Measurements from ENCODE around the gene PRR3. TPM values are rescaled to one million over a fixed set of nuclear protein-coding genes. Genes with fewer than 3 reads are reported as not detected.

The PRR3 gene
- total RNA-seq, 1 donor from 2014 or later = 11.0 TPM

GRCh38 chr6:30560930-30561329 lies 3.8 kb downstream of the PRR3 start:
- H3K27ac ChIP-seq (ENCODE audit: low read depth, low read length) = no peak overlapping the region
- no peak overlapping the region for H3K4me3 Mint-ChIP-seq (ENCODE audit: unreplicated experiment)
- TF ChIP-seq CTCF (IDR thresholded peaks at IDR 0.05; ENCODE audit: insufficient read depth, low read depth, low read length) (no peak), EZH2 (IDR thresholded peaks at IDR 0.05; ENCODE audit: insufficient read depth, low read length) (no peak)
- H2AFZ ChIP-seq (ENCODE audit: low read depth, low read length) = no peak overlapping the region
- H3K79me2 ChIP-seq (ENCODE audit: insufficient read depth, low read length) = peaks cover 29% of the 10 kb centered on the region
- H3K36me3 Mint-ChIP-seq (ENCODE audit: low read depth, unreplicated experiment) = peaks cover 11% of the 10 kb centered on the region
- DNase-seq (ENCODE audit: low read depth) (no peak), FAIRE-seq (no peak)
- H4K20me1 ChIP-seq (ENCODE audit: insufficient read depth, low read length) = peaks cover 16% of the 10 kb centered on the region
- peaks cover 12% of the 10 kb centered on the region for H3K36me3 ChIP-seq (ENCODE audit: insufficient read depth, low read length)
- peaks cover 9% of the 10 kb centered on the region for H3K4me1 ChIP-seq (ENCODE audit: insufficient read depth, low read length)
- no peaks in the 10 kb centered on the region for H3K27me3 ChIP-seq (ENCODE audit: insufficient read depth, low read length)
- peaks cover 6% of the 10 kb centered on the region for H3K4me1 Mint-ChIP-seq (ENCODE audit: low read depth, unreplicated experiment)
- no peak overlapping the region for H3K4me2 ChIP-seq (ENCODE audit: low read length)
- H3K9ac ChIP-seq (ENCODE audit: low read length) = no peak overlapping the region
- H3K4me3 ChIP-seq (ENCODE audit: insufficient read depth, low read depth, low read length) = no peak overlapping the region
- no peaks in the 10 kb centered on the region for H3K9me3 Mint-ChIP-seq (ENCODE audit: unreplicated experiment)
- no peaks in the 10 kb centered on the region for H3K27me3 Mint-ChIP-seq (ENCODE audit: low read depth, unreplicated experiment)
- H3K9me3 ChIP-seq (ENCODE audit: insufficient read depth, low read depth, low read length) = no peaks in the 10 kb centered on the region
- no peak overlapping the region for H3K27ac Mint-ChIP-seq (ENCODE audit: unreplicated experiment)

- DNase-seq (ENCODE audit: low read depth) (no peak), FAIRE-seq (no peak)
- H3K27me3 ChIP-seq (ENCODE audit: insufficient read depth, low read length) = no peaks in the 10 kb centered on the region
- Mint-ChIP-seq H3K36me3 (ENCODE audit: low read depth, unreplicated experiment) (peaks cover 11% of the 10 kb centered on the region), H3K4me1 (ENCODE audit: low read depth, unreplicated experiment) (peaks cover 4% of the 10 kb centered on the region), H3K4me3 (ENCODE audit: unreplicated experiment) (no peak overlapping the region), H3K9me3 (ENCODE audit: unreplicated experiment) (no peaks in the 10 kb centered on the region), H3K27ac (ENCODE audit: unreplicated experiment) (no peak overlapping the region), H3K27me3 (ENCODE audit: low read depth, unreplicated experiment) (no peaks in the 10 kb centered on the region)
- H3K9me3 ChIP-seq (ENCODE audit: insufficient read depth, low read depth, low read length) = no peaks in the 10 kb centered on the region
- H2AFZ ChIP-seq (ENCODE audit: low read depth, low read length) = no peak overlapping the region
- peaks cover 14% of the 10 kb centered on the region for H4K20me1 ChIP-seq (ENCODE audit: insufficient read depth, low read length)
- TF ChIP-seq EZH2 (IDR thresholded peaks at IDR 0.05; ENCODE audit: insufficient read depth, low read length) = no peak
- no peak for TF ChIP-seq CTCF (IDR thresholded peaks at IDR 0.05; ENCODE audit: insufficient read depth, low read depth, low read length)
- H3K27ac ChIP-seq (ENCODE audit: low read depth, low read length) = no peak overlapping the region
- no peak overlapping the region for H3K4me3 ChIP-seq (ENCODE audit: insufficient read depth, low read depth, low read length)
- H3K4me2 ChIP-seq (ENCODE audit: low read length) = no peak overlapping the region
- peaks cover 12% of the 10 kb centered on the region for H3K36me3 ChIP-seq (ENCODE audit: insufficient read depth, low read length)
- H3K9ac ChIP-seq (ENCODE audit: low read length) = no peak overlapping the region
- peaks cover 4% of the 10 kb centered on the region for H3K4me1 ChIP-seq (ENCODE audit: insufficient read depth, low read length)
- H3K79me2 ChIP-seq (ENCODE audit: insufficient read depth, low read length) = peaks cover 21% of the 10 kb centered on the region
Measured at GRCh38 chr6:30562470-30563425, 5.7 kb downstream of the PRR3 start.

- H3K9me3 ChIP-seq (ENCODE audit: insufficient read depth, low read depth, low read length) = no peaks in the 10 kb centered on the region
- Mint-ChIP-seq H3K27ac (ENCODE audit: unreplicated experiment) (no peak overlapping the region), H3K4me3 (ENCODE audit: unreplicated experiment) (no peak overlapping the region), H3K4me1 (ENCODE audit: low read depth, unreplicated experiment) (peaks cover 2% of the 10 kb centered on the region), H3K36me3 (ENCODE audit: low read depth, unreplicated experiment) (peaks cover 11% of the 10 kb centered on the region), H3K27me3 (ENCODE audit: low read depth, unreplicated experiment) (no peaks in the 10 kb centered on the region), H3K9me3 (ENCODE audit: unreplicated experiment) (no peaks in the 10 kb centered on the region)
- no peak overlapping the region for H2AFZ ChIP-seq (ENCODE audit: low read depth, low read length)
- peaks cover 5% of the 10 kb centered on the region for H4K20me1 ChIP-seq (ENCODE audit: insufficient read depth, low read length)
- no peak for FAIRE-seq
- H3K27me3 ChIP-seq (ENCODE audit: insufficient read depth, low read length) = no peaks in the 10 kb centered on the region
- H3K4me1 ChIP-seq (ENCODE audit: insufficient read depth, low read length) = no peaks in the 10 kb centered on the region
- H3K79me2 ChIP-seq (ENCODE audit: insufficient read depth, low read length) = peaks cover 9% of the 10 kb centered on the region
- no peak overlapping the region for H3K9ac ChIP-seq (ENCODE audit: low read length)
- no peak overlapping the region for H3K4me2 ChIP-seq (ENCODE audit: low read length)
- H3K4me3 ChIP-seq (ENCODE audit: insufficient read depth, low read depth, low read length) = no peak overlapping the region
- H3K27ac ChIP-seq (ENCODE audit: low read depth, low read length) = no peak overlapping the region
- TF ChIP-seq CTCF (IDR thresholded peaks at IDR 0.05; ENCODE audit: insufficient read depth, low read depth, low read length) = no peak
- DNase-seq (ENCODE audit: low read depth) = no peak
- peaks cover 12% of the 10 kb centered on the region for H3K36me3 ChIP-seq (ENCODE audit: insufficient read depth, low read length)
Measured at GRCh38 chr6:30564114-30564513, 7.0 kb downstream of the PRR3 start.

All from astrocyte (in vitro differentiated cells and primary cell).